LNCAP (cell line): ENCODE measurements around the gene SETD1B.

Experiments
- TF ChIP-seq, protein P1 (sequence below): fragments of 450-650 bp; IDR thresholded peaks from 2 replicates; pipeline ENCODE4 v1.5.1; 2017; ENCODE audit warnings: mild to moderate bottlenecking

SETD1B gene

DNA sequence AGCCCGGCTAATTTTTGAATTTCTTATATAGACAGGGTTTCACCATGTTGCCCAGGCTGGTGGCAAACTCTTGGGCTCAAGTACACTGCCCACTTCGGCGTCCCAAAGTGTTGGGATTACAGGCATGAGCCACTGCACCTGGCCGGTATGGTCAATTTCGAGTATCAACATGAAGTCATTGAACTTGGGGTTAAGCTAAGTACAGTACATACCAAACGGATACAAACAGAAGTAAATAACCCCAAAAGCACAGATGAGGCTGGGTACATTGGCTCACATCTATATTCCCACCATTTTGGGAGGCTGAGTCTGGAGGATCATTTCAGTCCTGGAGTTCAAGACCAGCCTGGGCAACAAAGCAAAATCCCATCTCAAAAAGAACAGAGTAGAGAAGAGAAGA is 71.8 kb downstream of the SETD1B start:
- TF ChIP-seq, protein P1, sequence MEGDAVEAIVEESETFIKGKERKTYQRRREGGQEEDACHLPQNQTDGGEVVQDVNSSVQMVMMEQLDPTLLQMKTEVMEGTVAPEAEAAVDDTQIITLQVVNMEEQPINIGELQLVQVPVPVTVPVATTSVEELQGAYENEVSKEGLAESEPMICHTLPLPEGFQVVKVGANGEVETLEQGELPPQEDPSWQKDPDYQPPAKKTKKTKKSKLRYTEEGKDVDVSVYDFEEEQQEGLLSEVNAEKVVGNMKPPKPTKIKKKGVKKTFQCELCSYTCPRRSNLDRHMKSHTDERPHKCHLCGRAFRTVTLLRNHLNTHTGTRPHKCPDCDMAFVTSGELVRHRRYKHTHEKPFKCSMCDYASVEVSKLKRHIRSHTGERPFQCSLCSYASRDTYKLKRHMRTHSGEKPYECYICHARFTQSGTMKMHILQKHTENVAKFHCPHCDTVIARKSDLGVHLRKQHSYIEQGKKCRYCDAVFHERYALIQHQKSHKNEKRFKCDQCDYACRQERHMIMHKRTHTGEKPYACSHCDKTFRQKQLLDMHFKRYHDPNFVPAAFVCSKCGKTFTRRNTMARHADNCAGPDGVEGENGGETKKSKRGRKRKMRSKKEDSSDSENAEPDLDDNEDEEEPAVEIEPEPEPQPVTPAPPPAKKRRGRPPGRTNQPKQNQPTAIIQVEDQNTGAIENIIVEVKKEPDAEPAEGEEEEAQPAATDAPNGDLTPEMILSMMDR = no peak
